HEK293 (cell line): ENCODE data around the gene ZBTB20.

ENCODE experiments used
- ZNF121 ChIP-seq: fragments of 450-650 bp; formaldehyde crosslinking; IDR thresholded peaks from 2 replicates; pipeline ENCODE4 v1.5.1; 2016; ENCODE audit warnings: missing biosample characterization, missing genetic modification characterization
- ZNF239 ChIP-seq: fragments of 450-650 bp; formaldehyde crosslinking; IDR thresholded peaks from 2 replicates; pipeline ENCODE4 v1.5.1; 2016; ENCODE audit warnings: missing biosample characterization, missing genetic modification characterization
- ZNF274 ChIP-seq, 2 experiments: fragments of 200-500 bp in 1 of 2; fragments of 450-650 bp in 1 of 2; sonication (Bioruptor generic) in 1 of 2; formaldehyde crosslinking in 1 of 2; IDR thresholded peaks; 2 replicates each; pipeline versions ENCODE4 v1.5.1 to v1.6.1; 2014 to 2016; ENCODE audit warnings: borderline replicate concordance in 1 of 2, inconsistent platforms in 1 of 2, low read length in 1 of 2, missing biosample characterization in 1 of 2, missing genetic modification characterization in 1 of 2
- ZNF391 ChIP-seq: fragments of 450-650 bp; formaldehyde crosslinking; IDR thresholded peaks from 2 replicates; pipeline ENCODE4 v1.5.1; 2016; ENCODE audit warnings: low read depth, missing biosample characterization, missing genetic modification characterization, borderline replicate concordance
- ZNF48 ChIP-seq: fragments of 450-650 bp; formaldehyde crosslinking; IDR thresholded peaks from 2 replicates; pipeline ENCODE4 v1.5.1; 2016; ENCODE audit warnings: missing biosample characterization, missing genetic modification characterization
- ZNF660 ChIP-seq: fragments of 450-650 bp; IDR thresholded peaks from 2 replicates; pipeline ENCODE4 v1.5.1; 2018; ENCODE audit warnings: missing biosample characterization, mild to moderate bottlenecking, missing genetic modification characterization
- TF ChIP-seq, protein P1 (sequence below): fragments of 450-650 bp; formaldehyde crosslinking; IDR thresholded peaks from 2 replicates; pipeline ENCODE4 v1.5.1; 2016; ENCODE audit warnings: missing biosample characterization, missing genetic modification characterization
- TF ChIP-seq, protein P2 (sequence below): fragments of 450-650 bp; formaldehyde crosslinking; IDR thresholded peaks from 2 replicates; pipeline ENCODE4 v1.5.1; 2016; ENCODE audit warnings: missing biosample characterization, missing genetic modification characterization

DNA sequence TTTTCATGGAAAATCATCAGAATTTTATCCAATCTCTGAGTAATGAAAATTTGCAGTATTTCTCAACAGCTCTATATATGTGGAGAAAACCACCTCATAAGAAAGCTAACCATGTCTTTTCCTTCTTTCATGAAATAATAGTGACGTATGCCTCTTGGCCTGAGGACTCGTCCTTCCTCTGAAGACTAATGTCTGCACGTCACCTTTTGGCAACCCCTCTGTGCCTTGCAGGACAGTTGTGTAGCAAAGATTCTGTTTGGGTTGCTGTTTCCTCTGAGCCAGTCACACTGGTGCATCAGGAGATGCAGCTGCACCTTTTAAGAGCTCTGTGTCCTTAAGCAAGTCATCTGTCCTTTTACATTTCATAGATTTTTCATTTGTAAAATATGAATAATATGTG is 684.3 kb downstream of the ZBTB20 start:
- TF ChIP-seq ZNF391 (tag by site-specific recombination) (no peak), ZNF121 (tag by site-specific recombination) (no peak), ZNF660 (no peak), ZNF274 (IDR thresholded peaks at IDR 0.05; ENCODE audit: low read length) (no peak), ZNF274 (tag by site-specific recombination; IDR thresholded peaks at IDR 0.05; ENCODE audit: borderline replicate concordance) (no peak), ZNF48 (tag by site-specific recombination) (no peak), ZNF239 (tag by site-specific recombination) (no peak)
- TF ChIP-seq, protein P1, sequence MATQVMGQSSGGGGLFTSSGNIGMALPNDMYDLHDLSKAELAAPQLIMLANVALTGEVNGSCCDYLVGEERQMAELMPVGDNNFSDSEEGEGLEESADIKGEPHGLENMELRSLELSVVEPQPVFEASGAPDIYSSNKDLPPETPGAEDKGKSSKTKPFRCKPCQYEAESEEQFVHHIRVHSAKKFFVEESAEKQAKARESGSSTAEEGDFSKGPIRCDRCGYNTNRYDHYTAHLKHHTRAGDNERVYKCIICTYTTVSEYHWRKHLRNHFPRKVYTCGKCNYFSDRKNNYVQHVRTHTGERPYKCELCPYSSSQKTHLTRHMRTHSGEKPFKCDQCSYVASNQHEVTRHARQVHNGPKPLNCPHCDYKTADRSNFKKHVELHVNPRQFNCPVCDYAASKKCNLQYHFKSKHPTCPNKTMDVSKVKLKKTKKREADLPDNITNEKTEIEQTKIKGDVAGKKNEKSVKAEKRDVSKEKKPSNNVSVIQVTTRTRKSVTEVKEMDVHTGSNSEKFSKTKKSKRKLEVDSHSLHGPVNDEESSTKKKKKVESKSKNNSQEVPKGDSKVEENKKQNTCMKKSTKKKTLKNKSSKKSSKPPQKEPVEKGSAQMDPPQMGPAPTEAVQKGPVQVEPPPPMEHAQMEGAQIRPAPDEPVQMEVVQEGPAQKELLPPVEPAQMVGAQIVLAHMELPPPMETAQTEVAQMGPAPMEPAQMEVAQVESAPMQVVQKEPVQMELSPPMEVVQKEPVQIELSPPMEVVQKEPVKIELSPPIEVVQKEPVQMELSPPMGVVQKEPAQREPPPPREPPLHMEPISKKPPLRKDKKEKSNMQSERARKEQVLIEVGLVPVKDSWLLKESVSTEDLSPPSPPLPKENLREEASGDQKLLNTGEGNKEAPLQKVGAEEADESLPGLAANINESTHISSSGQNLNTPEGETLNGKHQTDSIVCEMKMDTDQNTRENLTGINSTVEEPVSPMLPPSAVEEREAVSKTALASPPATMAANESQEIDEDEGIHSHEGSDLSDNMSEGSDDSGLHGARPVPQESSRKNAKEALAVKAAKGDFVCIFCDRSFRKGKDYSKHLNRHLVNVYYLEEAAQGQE (tag by site-specific recombination), result no peak
- TF ChIP-seq, protein P2, sequence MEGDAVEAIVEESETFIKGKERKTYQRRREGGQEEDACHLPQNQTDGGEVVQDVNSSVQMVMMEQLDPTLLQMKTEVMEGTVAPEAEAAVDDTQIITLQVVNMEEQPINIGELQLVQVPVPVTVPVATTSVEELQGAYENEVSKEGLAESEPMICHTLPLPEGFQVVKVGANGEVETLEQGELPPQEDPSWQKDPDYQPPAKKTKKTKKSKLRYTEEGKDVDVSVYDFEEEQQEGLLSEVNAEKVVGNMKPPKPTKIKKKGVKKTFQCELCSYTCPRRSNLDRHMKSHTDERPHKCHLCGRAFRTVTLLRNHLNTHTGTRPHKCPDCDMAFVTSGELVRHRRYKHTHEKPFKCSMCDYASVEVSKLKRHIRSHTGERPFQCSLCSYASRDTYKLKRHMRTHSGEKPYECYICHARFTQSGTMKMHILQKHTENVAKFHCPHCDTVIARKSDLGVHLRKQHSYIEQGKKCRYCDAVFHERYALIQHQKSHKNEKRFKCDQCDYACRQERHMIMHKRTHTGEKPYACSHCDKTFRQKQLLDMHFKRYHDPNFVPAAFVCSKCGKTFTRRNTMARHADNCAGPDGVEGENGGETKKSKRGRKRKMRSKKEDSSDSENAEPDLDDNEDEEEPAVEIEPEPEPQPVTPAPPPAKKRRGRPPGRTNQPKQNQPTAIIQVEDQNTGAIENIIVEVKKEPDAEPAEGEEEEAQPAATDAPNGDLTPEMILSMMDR (tag by site-specific recombination), result no peak
